ENCODE measurements around the gene IL18RAP.

Gene IL18RAP, protein sequence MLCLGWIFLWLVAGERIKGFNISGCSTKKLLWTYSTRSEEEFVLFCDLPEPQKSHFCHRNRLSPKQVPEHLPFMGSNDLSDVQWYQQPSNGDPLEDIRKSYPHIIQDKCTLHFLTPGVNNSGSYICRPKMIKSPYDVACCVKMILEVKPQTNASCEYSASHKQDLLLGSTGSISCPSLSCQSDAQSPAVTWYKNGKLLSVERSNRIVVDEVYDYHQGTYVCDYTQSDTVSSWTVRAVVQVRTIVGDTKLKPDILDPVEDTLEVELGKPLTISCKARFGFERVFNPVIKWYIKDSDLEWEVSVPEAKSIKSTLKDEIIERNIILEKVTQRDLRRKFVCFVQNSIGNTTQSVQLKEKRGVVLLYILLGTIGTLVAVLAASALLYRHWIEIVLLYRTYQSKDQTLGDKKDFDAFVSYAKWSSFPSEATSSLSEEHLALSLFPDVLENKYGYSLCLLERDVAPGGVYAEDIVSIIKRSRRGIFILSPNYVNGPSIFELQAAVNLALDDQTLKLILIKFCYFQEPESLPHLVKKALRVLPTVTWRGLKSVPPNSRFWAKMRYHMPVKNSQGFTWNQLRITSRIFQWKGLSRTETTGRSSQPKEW

GRCh38 chr2:102422910-102423309 is at the start of gene IL18RAP:
Gene IL18RAP (plus strand): TSS chr2:102423160. CDS start chr2:102423278, 118 bp downstream.
- no peak for DNase-seq

- DNase-seq = no peak
These were observed 46.8 kb upstream of the IL18RAP start for GRCh38 chr2:102376052-102376591.

GRCh38 chr2:102383722-102384121 is 39.2 kb upstream of the IL18RAP start:
- no peak for DNase-seq

- DNase-seq = no peak
These were observed 37.4 kb upstream of the IL18RAP start for GRCh38 chr2:102385522-102385921.

DNA sequence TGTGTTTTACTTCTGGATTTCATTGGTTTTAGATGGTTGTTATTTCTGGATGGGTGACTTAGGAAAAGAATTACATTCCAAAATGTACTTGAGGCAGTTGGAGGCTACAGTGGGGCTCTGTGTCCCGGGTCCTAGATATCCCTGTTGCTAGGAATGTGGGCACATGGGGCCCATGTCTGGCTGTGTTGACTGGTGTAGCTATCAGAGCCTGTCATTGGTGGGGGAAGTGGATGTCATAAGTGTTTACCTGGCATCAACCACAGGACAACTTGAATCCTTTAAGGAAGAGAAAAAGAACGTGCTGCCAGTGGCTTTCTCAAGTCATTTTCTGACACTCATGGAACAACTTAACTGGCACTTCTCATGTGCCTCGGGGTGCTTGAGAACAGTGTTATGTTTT is 37.0 kb upstream of the IL18RAP start:
- no peak for DNase-seq

- DNase-seq = no peak
These were observed 36.0 kb upstream of the IL18RAP start for GRCh38 chr2:102386867-102387541.

DNA sequence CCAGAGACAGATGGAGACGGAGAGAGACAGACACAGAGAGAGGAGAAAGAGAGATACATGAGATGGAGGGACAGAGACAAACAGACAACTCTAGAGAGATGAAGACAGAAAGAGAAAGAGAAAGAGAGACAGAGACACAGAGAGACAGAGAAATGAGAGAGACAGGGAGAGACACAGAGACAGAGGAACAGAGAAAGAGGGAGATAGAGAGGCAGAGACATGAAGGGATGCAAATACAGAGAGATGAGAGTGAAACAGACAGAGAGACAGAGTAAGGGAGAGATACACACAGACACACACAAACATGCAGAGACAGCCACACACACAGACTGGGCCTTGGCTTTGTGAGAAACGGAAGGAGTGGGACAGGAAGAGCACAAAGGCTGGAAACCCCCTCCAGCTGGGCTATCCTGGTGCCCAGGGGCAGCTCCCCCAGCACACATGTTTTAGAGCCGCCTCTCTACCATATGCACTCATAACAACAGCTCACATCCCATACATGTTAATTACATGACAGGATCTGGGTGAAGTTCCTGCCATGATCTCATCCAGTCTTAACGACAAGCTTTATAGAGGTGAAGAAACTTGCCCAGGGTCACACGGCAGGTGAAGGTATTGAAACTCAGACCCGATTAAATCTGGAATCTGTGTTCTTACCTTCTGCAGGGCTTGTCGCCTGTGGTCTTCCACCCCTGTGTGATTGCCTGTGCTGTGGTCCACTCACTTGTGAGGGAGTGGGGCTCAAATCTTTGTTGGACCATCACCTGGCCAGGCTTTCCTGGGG is 35.0 kb upstream of the IL18RAP start:
- DNase-seq = no peak

DNA sequence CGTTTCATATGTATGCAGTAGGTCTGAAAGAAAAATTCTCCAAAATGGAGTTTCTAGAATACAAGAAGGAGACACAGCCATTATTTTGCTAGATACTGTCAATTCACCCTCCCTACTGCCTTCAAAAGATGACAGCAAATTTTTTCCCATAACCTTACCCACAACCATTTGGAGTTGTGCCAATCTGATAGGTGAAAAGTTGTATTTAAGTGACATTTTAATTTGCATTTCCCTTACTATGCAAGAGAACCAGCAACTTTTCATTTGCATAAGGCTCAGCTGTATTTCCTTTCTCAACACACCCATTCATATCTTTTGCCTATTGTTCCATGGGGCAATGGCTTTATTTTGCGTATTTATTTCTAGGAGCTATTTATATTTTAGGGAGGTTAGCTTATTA is 31.4 kb upstream of the IL18RAP start:
- DNase-seq = no peak

DNA sequence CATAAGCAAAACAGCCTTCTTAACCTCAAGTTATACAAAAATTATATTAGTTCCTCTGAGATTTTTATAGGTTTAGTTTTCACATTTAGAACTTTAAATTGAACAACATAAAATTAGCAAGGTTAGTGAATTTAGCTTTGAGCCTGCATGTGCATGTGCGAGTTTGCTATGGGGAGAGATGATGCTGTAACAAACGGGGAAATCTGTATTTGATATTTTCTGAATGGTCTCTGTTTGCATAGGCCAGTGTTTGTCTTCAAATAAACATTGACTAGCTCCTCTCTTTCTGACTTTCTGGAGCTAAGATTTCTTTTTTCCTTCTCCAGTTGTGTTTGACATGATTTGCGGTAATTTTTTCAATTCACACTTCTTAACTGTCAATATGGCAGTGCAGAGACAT is 30.9 kb upstream of the IL18RAP start:
- no peak for DNase-seq

DNA sequence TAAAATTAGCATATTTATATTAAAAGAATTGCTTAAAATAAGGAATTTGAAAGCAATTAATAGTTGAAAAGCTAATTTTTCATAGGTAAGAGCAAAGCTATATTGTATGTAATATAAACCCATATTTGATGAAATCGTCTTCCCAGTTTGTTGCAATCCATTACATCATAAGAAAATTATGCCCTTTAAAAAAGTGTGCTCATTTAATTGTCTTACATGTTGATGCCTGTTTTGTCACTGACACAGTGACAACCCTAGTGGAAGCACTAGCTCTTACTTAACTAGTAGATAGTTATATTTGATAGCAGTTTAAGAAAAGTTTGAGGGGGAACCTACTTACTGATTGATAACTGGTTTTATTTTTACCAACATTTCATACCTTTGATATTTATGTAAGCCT is 30.0 kb upstream of the IL18RAP start:
- no peak for DNase-seq

DNA sequence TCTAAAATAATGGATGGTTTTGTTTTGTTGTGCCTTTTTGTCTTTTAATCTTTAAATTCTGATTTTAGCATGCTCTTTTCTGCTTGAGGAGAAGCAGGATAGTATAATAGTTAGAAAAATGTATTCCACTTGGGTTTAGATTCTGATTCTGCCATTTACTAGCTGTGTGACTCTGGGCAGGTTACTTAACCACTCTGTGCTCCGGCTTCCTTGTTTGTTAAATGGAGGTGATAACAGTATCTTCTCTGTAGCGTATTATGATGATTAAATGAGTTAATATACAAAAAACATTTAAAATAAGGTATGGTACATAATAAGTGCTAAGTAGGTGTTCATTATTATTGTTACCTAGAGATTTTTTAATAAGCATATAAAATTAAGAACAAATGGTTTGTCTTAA is 26.9 kb upstream of the IL18RAP start:
- DNase-seq = no peak

- DNase-seq = no peak
These were observed 25.8 kb upstream of the IL18RAP start for GRCh38 chr2:102397209-102397608.

- DNase-seq = no peak
These were observed 23.3 kb upstream of the IL18RAP start for GRCh38 chr2:102399499-102400141.

- no peak for DNase-seq
These were observed 21.5 kb upstream of the IL18RAP start for GRCh38 chr2:102401456-102401855.

- DNase-seq = no peak
These were observed 21.1 kb upstream of the IL18RAP start for GRCh38 chr2:102401865-102402264.

DNA sequence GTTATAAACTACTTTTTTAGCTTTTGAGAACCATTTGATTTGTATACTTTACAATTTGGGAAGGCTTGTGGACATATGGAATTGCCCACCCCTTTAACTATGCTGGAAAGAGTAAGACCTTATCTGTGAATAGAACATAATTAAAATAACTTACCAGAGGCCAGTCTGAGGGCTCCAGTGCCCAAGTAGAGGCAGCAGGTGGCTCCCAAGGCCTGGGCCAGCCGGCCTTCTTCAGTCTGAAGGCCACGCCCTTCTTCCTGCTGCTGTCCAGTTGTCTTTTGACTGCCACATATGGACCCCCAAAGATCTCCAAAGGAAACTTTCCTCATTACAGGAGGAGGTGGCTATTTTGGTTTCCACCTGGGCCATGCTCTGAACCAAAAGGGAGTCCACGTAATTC is 12.0 kb upstream of the IL18RAP start:
- DNase-seq = no peak

GRCh38 chr2:102412199-102412598 is 10.8 kb upstream of the IL18RAP start:
- DNase-seq = no peak

GRCh38 chr2:102417946-102418345 is 5.0 kb upstream of the IL18RAP start:
- no peak for DNase-seq

DNA sequence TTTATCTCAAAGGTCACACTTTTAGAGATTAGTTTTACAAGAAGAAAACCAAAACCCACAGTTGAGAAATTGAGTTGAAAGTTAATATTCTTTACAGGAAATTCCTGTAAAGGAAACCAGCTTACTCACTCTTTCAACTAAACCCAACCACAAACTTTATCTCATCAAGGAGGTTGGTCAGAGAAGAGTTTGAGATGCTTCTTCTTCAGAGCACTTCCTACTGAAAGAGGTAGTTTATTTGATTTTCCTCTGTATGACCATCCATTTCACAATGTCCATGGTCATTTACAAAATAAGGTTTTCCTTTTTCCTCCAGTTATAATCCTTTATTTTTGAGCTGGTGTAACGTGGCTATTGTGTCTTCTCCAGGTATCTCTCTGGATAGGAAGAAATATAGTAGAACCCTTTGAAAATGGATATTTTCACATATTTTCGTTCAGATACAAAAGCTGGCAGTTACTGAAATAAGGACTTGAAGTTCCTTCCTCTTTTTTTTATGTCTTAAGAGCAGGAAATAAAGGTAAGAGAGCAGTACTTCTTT is 4.5 kb upstream of the IL18RAP start:
- DNase-seq = no peak

GRCh38 chr2:102420290-102420689 is 2.7 kb upstream of the IL18RAP start:
- DNase-seq = no peak

DNA sequence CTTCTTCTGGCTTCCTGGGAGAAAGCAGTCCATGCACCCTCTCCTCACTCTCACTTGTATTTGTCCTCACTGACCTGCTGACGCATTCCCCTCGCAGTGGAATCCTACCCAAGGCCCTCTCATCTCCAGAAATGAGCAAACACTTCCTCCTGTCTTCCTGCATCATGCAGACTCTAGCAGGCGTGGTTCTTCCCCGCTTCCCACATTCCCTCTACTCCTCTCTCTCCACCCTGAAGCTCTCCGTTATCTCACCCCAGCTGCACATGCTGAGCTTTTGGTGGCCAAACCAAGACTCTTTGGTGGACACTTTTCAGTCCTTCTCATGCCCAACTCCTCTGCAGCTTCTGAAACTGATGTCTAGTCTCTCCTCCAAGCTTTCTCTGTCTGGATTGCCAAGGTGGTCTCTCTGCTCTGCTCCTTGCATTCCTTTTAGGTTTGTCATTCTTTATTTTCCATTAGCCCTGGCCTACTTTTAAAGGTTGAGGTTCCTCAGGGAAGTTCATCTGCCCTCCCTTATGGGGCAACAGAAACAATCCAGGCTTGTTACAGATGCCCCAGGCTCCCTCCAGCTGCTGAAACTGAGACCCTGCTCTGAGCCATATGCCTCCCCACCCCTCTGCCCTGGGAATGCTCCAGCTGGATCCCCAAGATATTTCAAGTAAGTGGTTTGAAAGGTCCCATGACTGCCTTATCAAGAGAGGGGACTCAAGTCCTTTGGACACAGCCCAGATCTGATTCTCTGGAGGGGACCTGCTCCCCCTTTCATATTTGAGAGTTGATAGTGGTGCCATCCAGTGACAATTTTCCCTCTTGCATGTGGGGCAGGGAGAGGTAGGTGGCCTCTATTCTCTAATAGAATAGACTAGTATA is 835 bp upstream of the IL18RAP start:
- no peak for DNase-seq
